Loucy (cell line): Measurements from ENCODE around the gene GARRE1.

Experiments used
- CTCF ChIP-seq: fragments of 200-600 bp; sonication (generic); conservative IDR thresholded peaks from 2 replicates; pipeline ENCODE4 v1.5.1; 2014; ENCODE audit warnings: mild to moderate bottlenecking, antibody characterized with exemption, low read length
- EZH2phosphoT487 ChIP-seq: fragments of 200-600 bp; IDR thresholded peaks from 2 replicates; pipeline ENCODE4 v1.6.1; 2018; ENCODE audit warnings: antibody characterized with exemption, mild to moderate bottlenecking, moderate library complexity, borderline replicate concordance

GRCh38 chr19:34274827-34275625 lies 20.7 kb downstream of the GARRE1 start:
- TF ChIP-seq CTCF (no peak), EZH2phosphoT487 (no peak)
